HL-60/S4 (cell line): ENCODE measurements around the gene CRIM1.

Experiments used
- in situ Hi-C: fragments of 300-500 bp; cut with MboI; formaldehyde crosslinking; loops from 2 replicates; pipeline ENCODE4 v1.14.3; 2022; ENCODE audit warnings: low sequenced_read_pairs

Gene CRIM1

GRCh38 chr2:36416370-36417165 is 61.0 kb downstream of the CRIM1 start:
- in situ Hi-C loops = no loop called here

GRCh38 chr2:36420569-36421181 is 65.1 kb downstream of the CRIM1 start:
- in situ Hi-C loops = no loop called here

- in situ Hi-C loops = no loop called here
Measured at GRCh38 chr2:36421379-36421778, 65.8 kb downstream of the CRIM1 start.

GRCh38 chr2:36423172-36423571 is 67.6 kb downstream of the CRIM1 start:
- in situ Hi-C loops = no loop called here

GRCh38 chr2:36423619-36424120 is 68.1 kb downstream of the CRIM1 start:
- in situ Hi-C loops = no loop called here

- in situ Hi-C loops = no loop called here
Measured at GRCh38 chr2:36425608-36426355, 70.2 kb downstream of the CRIM1 start.

GRCh38 chr2:36427790-36428243 is 72.2 kb downstream of the CRIM1 start:
- in situ Hi-C loops = no loop called here

- in situ Hi-C loops = no loop called here
Measured at GRCh38 chr2:36430549-36430948, 75.0 kb downstream of the CRIM1 start.

GRCh38 chr2:36432479-36432878 is 76.9 kb downstream of the CRIM1 start:
- in situ Hi-C loops = no loop called here

- in situ Hi-C loops = no loop called here
Measured at GRCh38 chr2:36433311-36434217, 78.0 kb downstream of the CRIM1 start.

GRCh38 chr2:36438449-36438977 is 82.9 kb downstream of the CRIM1 start:
- in situ Hi-C loops = no loop called here

GRCh38 chr2:36439084-36439483 is 83.5 kb downstream of the CRIM1 start:
- in situ Hi-C loops = no loop called here

- in situ Hi-C loops = no loop called here
Measured at GRCh38 chr2:36441065-36441625, 85.6 kb downstream of the CRIM1 start.

- in situ Hi-C loops = no loop called here
Measured at GRCh38 chr2:36441816-36442215, 86.2 kb downstream of the CRIM1 start.

- in situ Hi-C loops = no loop called here
Measured at GRCh38 chr2:36444216-36444936, 88.8 kb downstream of the CRIM1 start.

GRCh38 chr2:36445185-36445866 is 89.7 kb downstream of the CRIM1 start:
- in situ Hi-C loops = no loop called here

GRCh38 chr2:36446294-36446693 is 90.7 kb downstream of the CRIM1 start:
- in situ Hi-C loops = no loop called here

GRCh38 chr2:36449213-36449612 is 93.6 kb downstream of the CRIM1 start:
- in situ Hi-C loops = no loop called here

GRCh38 chr2:36449943-36450392 is 94.4 kb downstream of the CRIM1 start:
- in situ Hi-C loops = no loop called here
